GM23248 (cell line): Measurements from ENCODE around the gene GLUD1. TPM values are rescaled to one million over a fixed set of nuclear protein-coding genes. Genes with fewer than 3 reads are reported as not detected.

Experiments used
- DNase-seq: peaks from one replicate; pipeline ENCODE4 v3.0.0-alpha.2; 2015
- H2AFZ ChIP-seq: fragments of 200-600 bp; sonication (generic); 2 replicates; pipeline ENCODE4 v1.6.1; 2016; ENCODE audit warnings: antibody characterized with exemption
- H3F3A ChIP-seq: fragments of 200-600 bp; sonication (generic); 2 replicates; pipeline ENCODE4 v1.6.1; 2016; ENCODE audit warnings: mild to moderate bottlenecking, antibody characterized with exemption, mixed run types; ENCODE audit not compliant: insufficient read depth
- H3K27ac ChIP-seq: fragments of 200-600 bp; sonication (generic); 2 replicates; pipeline ENCODE4 v1.5.1; 2016; ENCODE audit warnings: mild to moderate bottlenecking
- H3K27me3 ChIP-seq: fragments of 200-600 bp; sonication (generic); replicated peaks from 2 replicates; pipeline ENCODE4 v1.6.1; 2016; ENCODE audit warnings: mild to moderate bottlenecking; ENCODE audit not compliant: insufficient read depth
- H3K36me3 ChIP-seq: fragments of 200-600 bp; sonication (generic); 2 replicates; pipeline ENCODE4 v1.6.1; 2016; ENCODE audit warnings: low read depth, mild to moderate bottlenecking
- H3K4me1 ChIP-seq: fragments of 200-600 bp; sonication (generic); 2 replicates; pipeline ENCODE4 v1.6.1; 2016; ENCODE audit warnings: mild to moderate bottlenecking; ENCODE audit not compliant: insufficient read depth
- H3K4me2 ChIP-seq: fragments of 200-600 bp; sonication (generic); one replicate; pipeline ENCODE4 v1.6.1; 2016; ENCODE audit warnings: mild to moderate bottlenecking; ENCODE audit not compliant: unreplicated experiment
- H3K4me3 ChIP-seq: fragments of 200-600 bp; sonication (generic); 2 replicates; pipeline ENCODE4 v1.5.1; 2016; ENCODE audit warnings: mild to moderate bottlenecking
- H3K79me2 ChIP-seq: fragments of 200-600 bp; sonication (generic); 2 replicates; pipeline ENCODE4 v1.6.1; 2016; ENCODE audit warnings: mild to moderate bottlenecking; ENCODE audit not compliant: insufficient read depth
- H3K9ac ChIP-seq: fragments of 200-600 bp; sonication (generic); 2 replicates; pipeline ENCODE4 v1.6.1; 2016; ENCODE audit warnings: mild to moderate bottlenecking
- H3K9me2 ChIP-seq: fragments of 200-600 bp; sonication (generic); 2 replicates; pipeline ENCODE4 v1.6.1; 2016; ENCODE audit warnings: mixed run types, mild to moderate bottlenecking, moderate library complexity; ENCODE audit not compliant: insufficient read depth
- H3K9me3 ChIP-seq: fragments of 200-600 bp; sonication (generic); one replicate; pipeline ENCODE4 v1.6.1; 2017; ENCODE audit warnings: low read depth
- H4K20me1 ChIP-seq: fragments of 200-600 bp; sonication (generic); 2 replicates; pipeline ENCODE4 v1.6.0; 2016; ENCODE audit not compliant: insufficient read depth
- EZH2 ChIP-seq: fragments of 200-600 bp; sonication (generic); IDR thresholded peaks from 2 replicates; pipeline ENCODE4 v1.6.1; 2018; ENCODE audit warnings: antibody characterized with exemption, mild to moderate bottlenecking; ENCODE audit not compliant: insufficient read depth, poor library complexity, severe bottlenecking
- EZH2phosphoT487 ChIP-seq: fragments of 200-600 bp; sonication (generic); IDR thresholded peaks from 2 replicates; pipeline ENCODE4 v1.6.1; 2018; ENCODE audit warnings: antibody characterized with exemption, moderate library complexity, mild to moderate bottlenecking, low read depth; ENCODE audit not compliant: insufficient read depth
- whole genome bisulfite sequencing, 2 experiments: methylation state at CpG; one replicate each; pipeline ENCODE4 v1.1.6; 2015 to 2017; ENCODE audit warnings: low lambda C conversion rate in 2 of 2, low coverage in 1 of 2; ENCODE audit errors: missing lambda C conversion rate in 2 of 2; 5-methylcytosine and 5-hydroxymethylcytosine counted together
- in situ Hi-C: fragments of 300-500 bp; cut with MboI; formaldehyde crosslinking; loops from 2 replicates; pipeline ENCODE4 v1.15.0; 2020
- polyA plus RNA-seq: library from polyadenylated mRNA; unstranded; fragments of >200 nt; fragmentation: Nextera tagmentation; extraction: Ambion mirVana; gene quantifications from 2 replicates; pipeline ENCODE4 v1.2.1, GENCODE V29; 2016
- total RNA-seq: library from RNA; depleted of rRNA; stranded (reverse); fragments of >200 nt; shearing (Covaris generic); gene quantifications from 2 replicates; pipeline ENCODE4 v1.2.3, GENCODE V29; 2014

GLUD1 gene
- total and polyA plus RNA-seq, 2 experiments from 2014 or later: 98.8 to 209 TPM

- WGBS, 2 experiments: 79 to 100% methylated on average over 1 of the region's 1 CpG
- DNase-seq: no peak
- Histone ChIP-seq H3K4me3 (no peak overlapping the region), H3F3A (peaks cover 4% of the 10 kb centered on the region; the same call in 1 of the 2 replicates), H3K9me2 (no peaks in the 10 kb centered on the region), H3K27me3 (no peaks in the 10 kb centered on the region), H3K4me1 (no peaks in the 10 kb centered on the region), H3K36me3 (peaks cover 80% of the 10 kb centered on the region), H3K4me2 (no peak overlapping the region), H3K79me2 (peaks cover 21% of the 10 kb centered on the region), H3K9me3 (no peaks in the 10 kb centered on the region), H4K20me1 (no peaks in the 10 kb centered on the region), H3K9ac (no peak overlapping the region), H2AFZ (no peak overlapping the region), H3K27ac (no peak overlapping the region)
- in situ Hi-C loops: no loop called here
- TF ChIP-seq EZH2 (no peak), EZH2phosphoT487 (no peak)
Measured at GRCh38 chr10:87066865-87067264, 27.8 kb downstream of the GLUD1 start.

DNA sequence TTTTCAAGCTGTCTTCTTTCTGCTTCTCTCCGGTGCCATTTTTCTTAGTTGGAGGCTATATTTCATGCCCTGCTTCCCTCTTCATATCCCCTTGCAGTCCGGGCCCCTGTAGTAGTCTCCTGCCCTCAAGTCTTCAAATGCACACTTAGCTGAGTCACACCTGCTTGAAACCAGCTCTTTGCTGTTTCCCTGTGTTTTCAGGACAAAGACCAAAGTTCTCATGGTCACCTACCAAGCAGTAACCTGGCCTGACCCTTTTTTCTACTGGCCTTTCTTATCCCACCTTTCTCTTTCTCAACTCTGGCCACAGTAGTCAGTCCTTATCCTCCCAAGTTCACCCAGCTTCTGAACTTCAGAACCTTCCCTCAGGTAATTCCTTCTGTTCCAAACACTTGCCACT is 28.5 kb downstream of the GLUD1 start:
- H3K9me3 ChIP-seq: no peaks in the 10 kb centered on the region
- H3K27ac ChIP-seq: no peak overlapping the region
- TF ChIP-seq EZH2 (no peak), EZH2phosphoT487 (no peak)
- peaks cover 80% of the 10 kb centered on the region for H3K36me3 ChIP-seq
- in situ Hi-C loops: no loop called here
- H3K79me2 ChIP-seq: peaks cover 21% of the 10 kb centered on the region
- no peak overlapping the region for H3K4me2 ChIP-seq
- no peaks in the 10 kb centered on the region for H4K20me1 ChIP-seq
- no peak overlapping the region for H3K4me3 ChIP-seq
- no peaks in the 10 kb centered on the region for H3K9me2 ChIP-seq
- H3F3A ChIP-seq: peaks cover 4% of the 10 kb centered on the region; the same call in 1 of the 2 replicates
- no peaks in the 10 kb centered on the region for H3K27me3 ChIP-seq
- H3K9ac ChIP-seq: no peak overlapping the region
- 100% methylated on average over 2 of the region's 2 CpGs for WGBS, 2 experiments
- H2AFZ ChIP-seq: no peak overlapping the region
- no peaks in the 10 kb centered on the region for H3K4me1 ChIP-seq
- no peak for DNase-seq

- in situ Hi-C loops: no loop called here
- no peak overlapping the region for H3K27ac ChIP-seq
- no peak for TF ChIP-seq EZH2
- no peak for TF ChIP-seq EZH2phosphoT487
Measured at GRCh38 chr10:87064651-87065050, 30.0 kb downstream of the GLUD1 start.

GRCh38 chr10:87060280-87060928 is 34.2 kb downstream of the GLUD1 start:
- Histone ChIP-seq H3F3A (peaks cover 4% of the 10 kb centered on the region), H3K9me2 (no peaks in the 10 kb centered on the region), H3K9ac (no peak overlapping the region), H3K4me3 (no peak overlapping the region), H4K20me1 (no peaks in the 10 kb centered on the region), H3K27me3 (no peaks in the 10 kb centered on the region), H3K9me3 (no peaks in the 10 kb centered on the region), H3K36me3 (peaks cover 72% of the 10 kb centered on the region), H3K4me1 (peaks cover under 1% of the 10 kb centered on the region; the same call in 1 of the 2 replicates), H3K27ac (no peak overlapping the region), H3K4me2 (no peak overlapping the region), H3K79me2 (no peaks in the 10 kb centered on the region), H2AFZ (no peak overlapping the region)
- no peak for DNase-seq
- 89 to 90% methylated on average over 6 of the region's 6 CpGs for WGBS, 2 experiments
- in situ Hi-C loops: no loop called here
- TF ChIP-seq EZH2phosphoT487: no peak
- no peak for TF ChIP-seq EZH2

More at GRCh38 chr10:87064651-87065050, 30.0 kb downstream of the GLUD1 start:
- no peak overlapping the region for H3K4me2 ChIP-seq
- DNase-seq: no peak
- no peaks in the 10 kb centered on the region for H3K27me3 ChIP-seq
- H3K9me2 ChIP-seq: no peaks in the 10 kb centered on the region
- 73 to 80% methylated on average over 5 of the region's 5 CpGs for WGBS, 2 experiments
- peaks cover 12% of the 10 kb centered on the region for H3K79me2 ChIP-seq
- no peak overlapping the region for H3K9ac ChIP-seq
- H3K4me3 ChIP-seq: no peak overlapping the region
- H3K9me3 ChIP-seq: no peaks in the 10 kb centered on the region
- H4K20me1 ChIP-seq: no peaks in the 10 kb centered on the region
- H3K36me3 ChIP-seq: peaks cover 81% of the 10 kb centered on the region
- H3K4me1 ChIP-seq: no peaks in the 10 kb centered on the region
- H2AFZ ChIP-seq: no peak overlapping the region
- H3F3A ChIP-seq: peaks cover 4% of the 10 kb centered on the region; the same call in 1 of the 2 replicates
